Colonic mucosa (tissue), 4 donors: ENCODE results near the gene SEPTIN5. TPM values are rescaled to one million over a fixed set of nuclear protein-coding genes. Genes with fewer than 3 reads are reported as not detected.
"Not testable (repeated sequence)": the region's sequence is repeated elsewhere in the genome, so short reads cannot be mapped to it uniquely, and the experiment has no call there.

Experiments used
- DNase-seq: peaks from one replicate; pipeline ENCODE4 v3.0.0-alpha.2; 2020
- H3K27ac ChIP-seq: fragments of 200-600 bp; one replicate; pipeline ENCODE4 v1.8.0; 2021
- H3K27me3 ChIP-seq: fragments of 200-600 bp; one replicate; pipeline ENCODE4 v1.8.0; 2021
- H3K36me3 ChIP-seq: fragments of 200-600 bp; one replicate; pipeline ENCODE4 v1.8.0; 2021
- H3K4me1 ChIP-seq: fragments of 200-600 bp; one replicate; pipeline ENCODE4 v1.8.0; 2021; ENCODE audit warnings: mild to moderate bottlenecking
- H3K4me3 ChIP-seq: fragments of 200-600 bp; one replicate; pipeline ENCODE4 v1.8.0; 2021
- H3K9ac ChIP-seq, 2 donors: one replicate each; pipeline ENCODE4 v1.7.0; 2013; ENCODE audit warnings: control low read depth in 2 of 2, low read depth in 2 of 2, low read length in 2 of 2
- H3K9me3 ChIP-seq: fragments of 200-600 bp; one replicate; pipeline ENCODE4 v1.8.0; 2021
- intact Hi-C: fragments of 100-400 bp; cut with DNase I; formaldehyde crosslinking; loops from one replicate; pipeline ENCODE4 v1.14.1; 2022
- total RNA-seq, 2 donors: library from RNA; stranded (reverse); fragmentation: NEBNext Ultra II Directional in 1 of 2; extraction: Animal tissue kit (Norgen Biotek cat#: 25700) in 1 of 2; gene quantifications; one replicate each; pipeline ENCODE4 v1.2.1, GENCODE V29; 2021
- TF ChIP-seq, protein P1 (sequence below): fragments of 200-600 bp; IDR thresholded peaks from one replicate; pipeline ENCODE4 v1.8.0; 2022; ENCODE audit warnings: antibody characterized with exemption, mild to moderate bottlenecking
- donor health status: healthy.
- donor health status: DM: no; HTN: no; CAD: no.
- donor health status: DM: no; HTN: no; CAD: no.

SEPTIN5 gene
- total RNA-seq, 2 donors from 2014 or later, result 2.2 to 2.5 TPM

- intact Hi-C loops, result no loop called here
- no peaks in the 10 kb centered on the region for H3K4me1 ChIP-seq
- TF ChIP-seq, protein P1, sequence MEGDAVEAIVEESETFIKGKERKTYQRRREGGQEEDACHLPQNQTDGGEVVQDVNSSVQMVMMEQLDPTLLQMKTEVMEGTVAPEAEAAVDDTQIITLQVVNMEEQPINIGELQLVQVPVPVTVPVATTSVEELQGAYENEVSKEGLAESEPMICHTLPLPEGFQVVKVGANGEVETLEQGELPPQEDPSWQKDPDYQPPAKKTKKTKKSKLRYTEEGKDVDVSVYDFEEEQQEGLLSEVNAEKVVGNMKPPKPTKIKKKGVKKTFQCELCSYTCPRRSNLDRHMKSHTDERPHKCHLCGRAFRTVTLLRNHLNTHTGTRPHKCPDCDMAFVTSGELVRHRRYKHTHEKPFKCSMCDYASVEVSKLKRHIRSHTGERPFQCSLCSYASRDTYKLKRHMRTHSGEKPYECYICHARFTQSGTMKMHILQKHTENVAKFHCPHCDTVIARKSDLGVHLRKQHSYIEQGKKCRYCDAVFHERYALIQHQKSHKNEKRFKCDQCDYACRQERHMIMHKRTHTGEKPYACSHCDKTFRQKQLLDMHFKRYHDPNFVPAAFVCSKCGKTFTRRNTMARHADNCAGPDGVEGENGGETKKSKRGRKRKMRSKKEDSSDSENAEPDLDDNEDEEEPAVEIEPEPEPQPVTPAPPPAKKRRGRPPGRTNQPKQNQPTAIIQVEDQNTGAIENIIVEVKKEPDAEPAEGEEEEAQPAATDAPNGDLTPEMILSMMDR, result no peak
Observed at GRCh38 chr22:19673660-19674059, 40.6 kb upstream of the SEPTIN5 start.

DNA sequence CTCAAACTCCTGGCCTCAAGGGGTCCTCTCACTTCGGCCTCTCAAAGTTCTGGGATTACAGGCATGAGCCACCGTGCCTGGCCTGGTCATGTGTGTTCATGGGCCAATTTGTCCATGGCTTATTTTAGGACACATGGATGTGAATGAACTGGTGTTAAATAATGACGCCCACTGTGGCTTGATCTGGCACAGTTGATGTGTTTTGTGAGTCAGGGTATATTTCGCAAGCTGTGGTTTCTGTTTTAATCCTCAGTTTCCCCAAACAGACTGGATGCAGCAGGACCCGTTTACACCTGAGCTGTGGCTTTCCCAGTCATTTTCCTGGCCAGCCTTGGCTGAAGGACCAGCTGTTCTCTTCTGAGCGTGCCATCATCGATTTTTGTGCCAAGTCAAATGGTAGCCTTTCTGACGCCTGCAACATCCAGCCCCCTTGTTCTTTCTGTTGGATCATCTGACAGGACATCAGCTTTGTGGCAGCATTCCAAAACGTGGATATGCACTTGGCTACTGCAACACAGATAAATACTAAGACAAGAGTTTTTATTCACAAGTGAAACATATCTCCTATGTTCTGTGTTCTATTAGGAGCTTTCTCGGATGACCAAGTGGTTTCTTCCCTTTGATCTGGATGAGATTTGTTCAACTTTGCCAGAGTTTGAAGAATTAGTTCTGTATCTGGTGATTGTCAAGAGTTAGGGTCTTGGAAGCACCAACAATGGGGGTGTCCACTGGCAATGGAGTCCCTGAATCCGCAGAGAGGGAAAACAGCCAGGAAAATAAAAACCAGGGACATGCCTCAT lies 40.0 kb upstream of the SEPTIN5 start:
- Histone ChIP-seq H3K4me1 (no peaks in the 10 kb centered on the region), H3K4me3 (no peak overlapping the region), H3K27me3 (no peaks in the 10 kb centered on the region), H3K9ac (no peak overlapping the region), H3K36me3 (no peaks in the 10 kb centered on the region), H3K9me3 (no peaks in the 10 kb centered on the region), H3K27ac (no peak overlapping the region)
- TF ChIP-seq, protein P1, result no peak
- intact Hi-C loops, result no loop called here
- no peak for DNase-seq

More at GRCh38 chr22:19673660-19674059, 40.6 kb upstream of the SEPTIN5 start:
- DNase-seq, result no peak
- Histone ChIP-seq H3K9ac (no peak overlapping the region), H3K27ac (no peak overlapping the region), H3K9me3 (no peaks in the 10 kb centered on the region), H3K36me3 (no peaks in the 10 kb centered on the region), H3K27me3 (no peaks in the 10 kb centered on the region), H3K4me3 (no peak overlapping the region)

- no peak for DNase-seq
- Histone ChIP-seq H3K9me3 (no peaks in the 10 kb centered on the region), H3K4me3 (no peak overlapping the region), H3K9ac (no peak overlapping the region), H3K36me3 (no peaks in the 10 kb centered on the region), H3K4me1 (no peaks in the 10 kb centered on the region), H3K27ac (no peak overlapping the region), H3K27me3 (no peaks in the 10 kb centered on the region)
- TF ChIP-seq, protein P1, result no peak
- intact Hi-C loops, result no loop called here
Observed at GRCh38 chr22:19674929-19675253, 39.4 kb upstream of the SEPTIN5 start.

DNA sequence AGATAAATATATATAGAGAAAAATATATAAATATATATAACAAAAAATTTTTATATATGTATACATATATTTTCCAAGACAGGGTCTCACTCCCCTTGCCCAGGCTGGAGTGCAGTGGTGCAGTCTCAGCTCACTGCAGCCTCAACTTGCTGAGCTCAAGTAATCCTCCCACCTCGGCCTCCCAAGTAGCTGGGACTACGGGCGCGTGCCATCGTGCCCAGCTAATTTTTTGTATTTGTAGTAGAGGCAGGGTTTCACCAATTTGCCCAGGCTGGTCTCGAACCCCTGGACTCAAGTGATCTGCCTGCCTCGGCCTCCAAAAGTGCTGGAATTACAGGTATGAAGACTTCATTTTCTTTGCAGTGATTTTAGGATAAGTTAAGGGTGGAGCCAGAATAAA lies 38.9 kb upstream of the SEPTIN5 start:
- intact Hi-C loops, result no loop called here
- Histone ChIP-seq H3K27ac (no peak overlapping the region), H3K27me3 (no peaks in the 10 kb centered on the region), H3K9me3 (no peaks in the 10 kb centered on the region), H3K4me1 (no peaks in the 10 kb centered on the region), H3K9ac (no peak overlapping the region), H3K36me3 (no peaks in the 10 kb centered on the region), H3K4me3 (no peak overlapping the region)
- TF ChIP-seq, protein P1, result no peak
- DNase-seq, result no peak

DNA sequence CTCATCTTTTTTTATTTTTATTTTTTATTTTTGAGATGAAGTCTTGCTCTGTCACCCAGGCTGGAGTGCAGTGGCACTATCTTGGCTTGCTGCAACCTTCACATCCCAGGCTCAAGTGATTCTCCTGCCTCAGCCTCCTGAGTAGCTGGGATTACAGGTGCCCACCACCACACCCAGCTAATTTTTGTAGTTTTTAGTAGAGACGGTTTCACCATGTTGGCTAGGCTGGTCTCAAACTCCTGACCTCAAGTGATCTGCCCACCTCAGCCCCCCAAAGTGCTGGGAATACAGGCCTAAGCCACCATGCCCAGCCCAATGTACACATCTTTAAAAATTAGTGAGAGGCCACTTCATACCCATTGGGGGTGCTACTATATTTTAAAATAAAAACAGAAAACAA lies 37.9 kb upstream of the SEPTIN5 start:
- H3K36me3 ChIP-seq, H3K9me3 ChIP-seq, H3K4me1 ChIP-seq, H3K9ac ChIP-seq, intact Hi-C loops, H3K4me3 ChIP-seq, H3K27me3 ChIP-seq, H3K27ac ChIP-seq, DNase-seq: not testable (repeated sequence)

DNA sequence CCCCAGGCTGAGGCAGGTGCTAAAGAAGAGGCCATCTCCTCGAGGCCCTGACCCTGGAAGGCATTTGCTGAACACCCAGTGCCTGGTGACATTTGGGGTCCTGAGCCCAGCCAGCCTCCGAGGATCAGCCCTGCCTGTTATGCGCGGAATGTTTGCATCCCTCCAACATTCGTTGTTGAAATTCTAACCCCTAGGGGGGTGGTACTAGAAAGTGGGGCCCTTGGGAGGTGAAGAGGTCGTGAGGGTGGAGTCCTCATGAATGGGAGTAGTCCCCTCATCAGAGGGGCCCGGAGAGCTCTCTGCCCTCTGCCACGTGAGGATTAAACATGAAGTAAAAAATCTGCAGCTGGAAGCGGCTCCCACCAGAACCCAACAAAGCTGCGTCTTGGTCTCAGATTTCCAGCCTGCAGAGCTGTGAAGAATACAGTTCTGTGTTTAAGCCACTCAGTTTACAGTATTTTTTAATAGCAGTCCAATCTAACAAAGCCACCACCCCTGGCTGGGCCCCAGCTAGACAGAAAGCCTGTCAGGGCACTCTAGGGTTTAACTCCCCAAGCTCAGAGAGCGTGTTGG lies 35.3 kb upstream of the SEPTIN5 start:
- Histone ChIP-seq H3K9ac (no peak overlapping the region), H3K27ac (no peak overlapping the region), H3K36me3 (no peaks in the 10 kb centered on the region), H3K27me3 (no peaks in the 10 kb centered on the region), H3K4me3 (no peak overlapping the region), H3K9me3 (no peaks in the 10 kb centered on the region), H3K4me1 (no peaks in the 10 kb centered on the region)
- TF ChIP-seq, protein P1, result no peak
- DNase-seq, result no peak
- intact Hi-C loops, result no loop called here
